ENCODE measurements around the gene S100A9. TPM values are rescaled to one million over a fixed set of nuclear protein-coding genes. Genes with fewer than 3 reads are reported as not detected.
"Not testable (repeated sequence)": the region's sequence is repeated elsewhere in the genome, so short reads cannot be mapped to it uniquely, and the experiment has no call there.

Gene S100A9
- total RNA-seq, 3 donors from 2014 or later, result 0.38 TPM; not detected in 2

- no peaks in the 10 kb centered on the region for H3K36me3 Mint-ChIP-seq (ENCODE audit: insufficient read depth)
- H3K4me1 Mint-ChIP-seq (ENCODE audit: low read depth), result peaks cover 26% of the 10 kb centered on the region
- peak in 1 of 2 donors; percentile 18 for ATAC-seq
- H3K27me3 Mint-ChIP-seq (ENCODE audit: low read depth), result peaks cover 20% of the 10 kb centered on the region
- no peak overlapping the region for H3K4me3 Mint-ChIP-seq
- no peaks in the 10 kb centered on the region for H3K9me3 Mint-ChIP-seq
- no peak for DNase-seq
Measured at GRCh38 chr1:153339802-153340201, 17.9 kb upstream of the S100A9 start.

- H3K36me3 Mint-ChIP-seq (ENCODE audit: insufficient read depth), result no peaks in the 10 kb centered on the region
- DNase-seq, result no peak
- peaks cover 31% of the 10 kb centered on the region for H3K4me1 Mint-ChIP-seq (ENCODE audit: low read depth)
- no peak for ATAC-seq
- H3K9me3 Mint-ChIP-seq, result no peaks in the 10 kb centered on the region
- peaks cover 20% of the 10 kb centered on the region for H3K27me3 Mint-ChIP-seq (ENCODE audit: low read depth)
- no peak overlapping the region for H3K4me3 Mint-ChIP-seq
Measured at GRCh38 chr1:153340356-153340755, 17.3 kb upstream of the S100A9 start.

GRCh38 chr1:153341431-153341934 is 16.2 kb upstream of the S100A9 start:
- ATAC-seq, result no peak
- Mint-ChIP-seq H3K4me3 (no peak overlapping the region), H3K36me3 (ENCODE audit: insufficient read depth) (no peaks in the 10 kb centered on the region), H3K9me3 (no peaks in the 10 kb centered on the region), H3K4me1 (ENCODE audit: low read depth) (peaks cover 42% of the 10 kb centered on the region), H3K27me3 (ENCODE audit: low read depth) (peaks cover 29% of the 10 kb centered on the region)
- no peak for DNase-seq

GRCh38 chr1:153342178-153342577 is 15.5 kb upstream of the S100A9 start:
- H3K9me3 Mint-ChIP-seq, result no peaks in the 10 kb centered on the region
- ATAC-seq (no peak), DNase-seq (no peak)
- no peaks in the 10 kb centered on the region for H3K36me3 Mint-ChIP-seq (ENCODE audit: insufficient read depth)
- no peak overlapping the region for H3K4me3 Mint-ChIP-seq
- peaks cover 29% of the 10 kb centered on the region for H3K27me3 Mint-ChIP-seq (ENCODE audit: low read depth)
- H3K4me1 Mint-ChIP-seq (ENCODE audit: low read depth), result peaks cover 45% of the 10 kb centered on the region

GRCh38 chr1:153343040-153343681 is 14.5 kb upstream of the S100A9 start:
- H3K36me3 Mint-ChIP-seq (ENCODE audit: insufficient read depth), result no peaks in the 10 kb centered on the region
- ATAC-seq (no peak), DNase-seq (no peak)
- peaks cover 34% of the 10 kb centered on the region for H3K27me3 Mint-ChIP-seq (ENCODE audit: low read depth)
- H3K4me1 Mint-ChIP-seq (ENCODE audit: low read depth), result peaks cover 45% of the 10 kb centered on the region
- H3K9me3 Mint-ChIP-seq, result no peaks in the 10 kb centered on the region
- no peak overlapping the region for H3K4me3 Mint-ChIP-seq

- Mint-ChIP-seq H3K27me3 (ENCODE audit: low read depth) (peaks cover 33% of the 10 kb centered on the region), H3K4me1 (ENCODE audit: low read depth) (peaks cover 44% of the 10 kb centered on the region), H3K4me3 (no peak overlapping the region), H3K36me3 (ENCODE audit: insufficient read depth) (no peaks in the 10 kb centered on the region), H3K9me3 (no peaks in the 10 kb centered on the region)
- DNase-seq (no peak), ATAC-seq (no peak)
Measured at GRCh38 chr1:153343811-153344717, 13.6 kb upstream of the S100A9 start.

- Mint-ChIP-seq H3K36me3 (ENCODE audit: insufficient read depth) (no peaks in the 10 kb centered on the region), H3K4me3 (no peak overlapping the region), H3K9me3 (no peaks in the 10 kb centered on the region), H3K27me3 (ENCODE audit: low read depth) (peaks cover 38% of the 10 kb centered on the region), H3K4me1 (ENCODE audit: low read depth) (peaks cover 38% of the 10 kb centered on the region)
- no peak for DNase-seq
- no peak for ATAC-seq
Measured at GRCh38 chr1:153344718-153345025, 13.0 kb upstream of the S100A9 start.

- H3K36me3 Mint-ChIP-seq (ENCODE audit: insufficient read depth), result no peaks in the 10 kb centered on the region
- no peak for DNase-seq
- no peak overlapping the region for H3K4me3 Mint-ChIP-seq
- peaks cover 42% of the 10 kb centered on the region for H3K27me3 Mint-ChIP-seq (ENCODE audit: low read depth)
- peak; percentile 44 to 47 for ATAC-seq
- peaks cover 31% of the 10 kb centered on the region for H3K4me1 Mint-ChIP-seq (ENCODE audit: low read depth)
- H3K9me3 Mint-ChIP-seq, result no peaks in the 10 kb centered on the region
Measured at GRCh38 chr1:153345187-153346076, 12.2 kb upstream of the S100A9 start.

GRCh38 chr1:153346077-153346723 is 11.5 kb upstream of the S100A9 start:
- H3K27me3 Mint-ChIP-seq (ENCODE audit: low read depth), result peaks cover 39% of the 10 kb centered on the region
- DNase-seq, result no peak
- peak in 1 of 2 donors; percentile 12 for ATAC-seq
- no peaks in the 10 kb centered on the region for H3K9me3 Mint-ChIP-seq
- H3K4me1 Mint-ChIP-seq (ENCODE audit: low read depth), result peaks cover 28% of the 10 kb centered on the region
- H3K4me3 Mint-ChIP-seq, result no peak overlapping the region
- no peaks in the 10 kb centered on the region for H3K36me3 Mint-ChIP-seq (ENCODE audit: insufficient read depth)

GRCh38 chr1:153347049-153347448 is 10.6 kb upstream of the S100A9 start:
- DNase-seq; H3K9me3 Mint-ChIP-seq; H3K36me3 Mint-ChIP-seq (ENCODE audit: insufficient read depth); ATAC-seq; H3K4me3 Mint-ChIP-seq: not testable (repeated sequence)
- Mint-ChIP-seq H3K4me1 (ENCODE audit: low read depth) (peaks cover 28% of the 10 kb centered on the region), H3K27me3 (ENCODE audit: low read depth) (peaks cover 40% of the 10 kb centered on the region)

- DNase-seq, result no peak
- H3K27me3 Mint-ChIP-seq (ENCODE audit: low read depth), result peaks cover 34% of the 10 kb centered on the region
Measured at GRCh38 chr1:153347856-153348255, 9.8 kb upstream of the S100A9 start.

GRCh38 chr1:153348511-153349362 is 8.9 kb upstream of the S100A9 start, which contains the start of gene PGLYRP4:
TSS of gene PGLYRP4 (minus strand) at chr1:153348841. CDS start at chr1:153347932, 909 bp downstream.
- no peak for DNase-seq
- peaks cover 25% of the 10 kb centered on the region for H3K4me1 Mint-ChIP-seq (ENCODE audit: low read depth)
- no peaks in the 10 kb centered on the region for H3K9me3 Mint-ChIP-seq
- H3K27me3 Mint-ChIP-seq (ENCODE audit: low read depth), result peaks cover 34% of the 10 kb centered on the region
- H3K4me3 Mint-ChIP-seq, result no peak within 1 kb of the TSS
- H3K36me3 Mint-ChIP-seq (ENCODE audit: insufficient read depth), result no peaks in the 10 kb centered on the region
- ATAC-seq, result no peak

More at GRCh38 chr1:153347856-153348255, 9.8 kb upstream of the S100A9 start:
- no peak overlapping the region for H3K4me3 Mint-ChIP-seq
- no peaks in the 10 kb centered on the region for H3K36me3 Mint-ChIP-seq (ENCODE audit: insufficient read depth)
- H3K9me3 Mint-ChIP-seq, result no peaks in the 10 kb centered on the region
- ATAC-seq, result no peak
- H3K4me1 Mint-ChIP-seq (ENCODE audit: low read depth), result peaks cover 28% of the 10 kb centered on the region
